Measurements from ENCODE around the gene RAPGEF4. TPM values are rescaled to one million over a fixed set of nuclear protein-coding genes. Genes with fewer than 3 reads are reported as not detected.

Gene RAPGEF4
- total and polyA plus RNA-seq, 2 of the 8 experiments (the other 6 are each of a cell fraction or from before 2014, with no cell fraction given): 1.2 to 2.6 TPM

GRCh38 chr2:172722481-172722880 lies 13.2 kb upstream of the RAPGEF4 start (continued):
- TF ChIP-seq, protein P1, sequence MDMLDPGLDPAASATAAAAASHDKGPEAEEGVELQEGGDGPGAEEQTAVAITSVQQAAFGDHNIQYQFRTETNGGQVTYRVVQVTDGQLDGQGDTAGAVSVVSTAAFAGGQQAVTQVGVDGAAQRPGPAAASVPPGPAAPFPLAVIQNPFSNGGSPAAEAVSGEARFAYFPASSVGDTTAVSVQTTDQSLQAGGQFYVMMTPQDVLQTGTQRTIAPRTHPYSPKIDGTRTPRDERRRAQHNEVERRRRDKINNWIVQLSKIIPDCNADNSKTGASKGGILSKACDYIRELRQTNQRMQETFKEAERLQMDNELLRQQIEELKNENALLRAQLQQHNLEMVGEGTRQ (IDR thresholded peaks at IDR 0.05; ENCODE audit: low read length): no peak

Measured in H1 (cell line).